NCI-H69 (cell line): ENCODE data around the gene ERN1.

ENCODE experiments used
- DNase-seq: peaks from one replicate; lab custom pipeline; 2025; lab: John Stamatoyannopoulos, UW

ERN1 gene

DNA sequence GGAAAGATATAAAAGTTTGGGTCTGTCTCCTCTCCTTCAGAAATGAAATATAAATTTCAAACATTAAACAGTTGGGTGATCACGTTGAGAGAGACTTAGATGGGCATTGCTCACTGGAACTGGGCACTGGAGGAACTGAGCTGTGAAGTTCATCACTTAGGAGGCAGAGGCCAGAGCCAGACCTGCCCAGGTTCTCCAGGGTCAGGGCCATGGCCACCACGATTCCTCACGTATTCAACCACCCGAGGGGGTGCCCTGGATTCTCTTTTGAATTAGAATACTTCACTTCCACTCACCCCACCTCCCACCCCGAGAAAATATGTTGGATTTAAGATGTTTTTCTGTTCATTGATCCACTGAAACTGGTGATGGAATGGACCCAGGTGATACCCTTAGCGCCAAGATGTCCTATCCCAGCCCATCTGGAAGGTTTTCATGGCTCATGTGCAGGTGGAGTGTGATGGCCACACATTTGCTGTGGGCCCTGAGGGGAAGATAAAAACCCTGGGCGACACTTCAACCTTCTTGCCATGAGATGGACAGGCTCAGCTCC, 125.7 kb downstream of the ERN1 start:
- no peak for DNase-seq

DNA sequence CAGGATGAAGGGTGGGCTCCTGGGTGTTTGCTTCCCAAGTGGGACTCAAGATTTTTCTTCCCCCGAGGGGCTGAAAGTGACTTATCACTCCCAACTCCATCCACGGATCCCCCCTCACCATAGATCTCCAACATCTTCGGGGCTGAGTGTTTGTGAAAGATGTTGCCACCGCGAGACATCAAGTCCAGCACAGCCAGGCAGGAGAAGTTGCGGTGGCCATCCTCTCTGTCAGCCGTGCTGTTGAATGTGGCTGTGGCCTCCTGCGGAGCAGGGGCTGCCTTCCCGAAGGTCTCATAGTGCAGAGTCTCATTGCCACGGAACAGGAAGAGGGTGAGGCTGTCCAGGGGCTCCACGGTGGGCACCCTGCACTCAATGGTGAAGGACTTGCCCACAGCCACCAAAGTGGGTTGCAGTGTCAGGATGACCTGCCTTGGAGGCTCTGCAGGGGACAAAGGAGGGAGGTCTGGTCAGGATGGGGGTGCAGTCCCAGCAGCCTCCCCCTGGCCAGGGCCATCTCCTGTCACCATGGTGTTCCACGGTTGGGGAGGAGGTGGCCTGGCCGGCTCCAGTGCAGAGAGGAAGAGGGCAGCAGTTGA, 126.3 kb downstream of the ERN1 start:
- DNase-seq: no peak

DNA sequence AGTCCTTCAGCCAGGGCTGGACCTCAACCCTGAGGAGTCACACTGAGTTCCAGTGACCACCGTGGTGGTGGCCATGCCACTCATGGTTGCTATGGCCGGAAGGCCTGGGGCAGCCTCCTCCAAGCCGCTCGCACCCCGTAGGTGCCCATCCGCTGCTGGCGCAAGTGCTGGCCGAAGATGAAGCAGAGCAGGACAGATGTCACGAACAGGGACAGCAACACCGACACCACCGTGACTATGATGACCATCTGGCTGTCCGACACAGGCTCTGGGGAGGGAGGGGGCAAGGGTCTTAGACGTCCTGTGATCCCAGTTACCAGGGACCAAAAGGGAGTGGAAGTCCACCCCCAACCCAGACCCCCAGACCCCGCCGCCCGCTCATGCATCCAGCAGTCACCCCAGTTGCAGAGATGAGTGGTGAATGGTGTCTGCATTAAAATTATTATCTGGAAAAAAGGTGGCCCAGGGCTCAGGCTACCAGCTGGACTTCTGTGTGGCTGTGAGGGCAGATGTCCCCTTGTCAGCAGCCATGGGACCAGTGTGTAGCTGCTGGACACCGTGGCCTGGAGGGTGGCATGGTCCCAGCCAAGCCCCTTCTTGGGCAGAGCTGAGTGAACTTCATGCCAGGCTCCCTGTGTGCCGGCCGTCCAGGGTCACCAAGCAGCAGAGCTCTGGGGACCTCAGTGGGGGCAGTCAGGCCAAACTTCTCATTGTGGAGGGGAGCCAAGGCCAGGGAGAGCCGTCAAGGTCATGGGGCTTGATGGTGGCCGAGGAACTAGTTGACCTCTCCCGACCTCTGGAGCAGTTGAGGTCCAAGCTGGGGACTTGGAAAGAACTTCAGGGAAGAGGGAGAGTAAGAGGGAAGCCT, 127.1 kb downstream of the ERN1 start:
- DNase-seq: no peak

DNA sequence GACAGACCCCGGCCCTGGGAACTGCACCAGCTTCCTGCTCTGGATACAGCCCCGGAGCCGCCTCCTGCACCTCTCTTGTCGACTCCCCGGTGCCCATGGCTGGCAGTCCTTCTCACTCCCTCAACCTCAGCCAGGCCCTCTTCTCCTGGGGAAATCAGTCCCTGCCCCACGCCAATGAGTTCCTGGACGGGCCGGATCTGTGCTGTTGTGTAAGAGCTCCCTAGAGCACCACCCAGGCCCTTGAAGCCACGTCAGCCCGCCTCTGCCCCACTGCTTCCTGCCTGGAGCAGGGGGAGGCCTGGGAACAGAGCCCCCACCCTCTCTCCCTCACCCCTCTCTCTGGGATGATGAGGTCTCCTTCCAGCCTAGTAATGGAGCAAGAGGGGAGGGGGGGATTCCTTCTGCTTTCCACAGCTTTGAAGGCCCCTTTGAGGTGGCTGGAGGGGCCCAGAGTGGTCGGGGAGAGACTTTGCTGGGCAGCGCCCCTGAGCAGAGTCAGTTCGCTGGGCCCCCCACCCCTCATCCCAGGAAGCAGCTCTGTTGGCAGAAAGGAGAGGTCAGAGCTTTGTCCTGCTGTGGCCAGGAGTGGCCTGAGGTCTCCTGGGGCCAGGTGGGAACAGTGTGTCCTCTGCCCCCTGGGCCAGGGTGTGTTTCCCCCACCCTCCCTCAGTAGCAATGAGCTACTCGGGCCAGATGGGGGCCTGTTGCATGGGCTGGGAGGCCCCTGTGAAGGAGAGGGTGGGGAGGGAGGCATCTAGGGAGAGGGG, 128.0 kb downstream of the ERN1 start:
- DNase-seq: no peak

DNA sequence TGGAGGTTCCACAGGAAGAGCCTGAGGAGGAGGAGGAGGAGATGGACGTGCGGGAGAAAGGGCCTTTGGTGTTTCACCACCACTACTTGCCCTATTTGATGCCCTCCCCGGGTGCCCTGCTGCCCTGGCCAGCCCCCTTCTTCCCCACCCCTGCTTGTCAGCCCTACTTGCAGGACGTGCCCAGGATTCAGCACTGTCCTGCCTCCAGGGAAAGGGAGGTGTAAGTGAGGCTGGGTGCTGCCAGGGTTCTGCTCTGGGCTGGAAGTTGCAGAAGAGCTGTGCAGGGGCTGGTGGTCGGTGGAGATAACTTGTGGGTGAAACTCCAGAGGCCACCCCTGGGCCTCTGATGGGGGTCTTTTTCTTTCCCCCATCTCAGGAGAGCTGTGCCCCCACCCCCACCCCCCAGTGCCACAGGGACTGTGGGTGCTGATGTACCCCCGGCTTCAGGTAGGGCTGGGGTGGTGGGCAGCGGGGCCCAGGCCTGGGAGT, 128.8 kb downstream of the ERN1 start:
- DNase-seq: no peak

DNA sequence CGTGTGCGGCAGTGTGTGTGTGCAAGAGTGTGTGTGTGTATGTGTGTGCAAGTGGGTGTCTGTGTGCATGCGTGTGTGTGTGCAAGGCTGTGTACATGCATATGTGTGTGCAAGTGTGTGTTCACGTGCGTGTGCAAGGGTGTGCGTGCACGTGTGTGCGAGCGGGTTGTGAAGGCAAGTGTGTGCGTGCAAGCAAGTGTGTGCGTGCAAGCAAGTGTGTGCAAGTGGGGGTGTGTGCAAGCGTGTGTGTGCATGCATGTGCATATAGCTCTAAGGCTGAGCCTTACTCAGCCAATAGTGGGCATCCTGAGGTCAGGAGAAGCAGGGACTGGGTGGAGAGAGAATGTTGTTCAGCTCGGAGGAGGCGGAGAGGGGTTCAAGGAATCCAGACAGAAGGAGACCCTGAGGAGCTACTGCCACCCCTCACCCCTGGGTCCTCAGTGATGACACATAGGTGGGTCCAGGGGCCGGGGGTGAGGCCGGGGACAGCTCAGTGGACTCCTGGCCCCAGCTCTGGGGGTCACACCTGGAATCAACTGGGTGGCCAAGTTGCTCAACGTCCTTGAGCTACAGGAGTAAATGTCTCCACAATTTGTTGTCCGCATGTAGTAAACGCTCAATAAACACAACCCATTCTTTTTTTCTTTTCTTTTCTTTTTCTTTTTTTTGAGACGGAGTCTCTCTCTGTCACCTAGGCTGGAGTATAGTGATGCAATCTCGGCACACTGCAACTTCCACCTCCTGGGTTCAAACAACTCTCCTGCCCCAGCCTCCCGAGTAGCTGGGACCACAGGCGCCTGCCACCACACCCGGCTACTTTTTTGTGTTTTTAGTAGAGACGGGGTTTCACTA, 130.0 kb downstream of the ERN1 start:
- DNase-seq: no peak

DNA sequence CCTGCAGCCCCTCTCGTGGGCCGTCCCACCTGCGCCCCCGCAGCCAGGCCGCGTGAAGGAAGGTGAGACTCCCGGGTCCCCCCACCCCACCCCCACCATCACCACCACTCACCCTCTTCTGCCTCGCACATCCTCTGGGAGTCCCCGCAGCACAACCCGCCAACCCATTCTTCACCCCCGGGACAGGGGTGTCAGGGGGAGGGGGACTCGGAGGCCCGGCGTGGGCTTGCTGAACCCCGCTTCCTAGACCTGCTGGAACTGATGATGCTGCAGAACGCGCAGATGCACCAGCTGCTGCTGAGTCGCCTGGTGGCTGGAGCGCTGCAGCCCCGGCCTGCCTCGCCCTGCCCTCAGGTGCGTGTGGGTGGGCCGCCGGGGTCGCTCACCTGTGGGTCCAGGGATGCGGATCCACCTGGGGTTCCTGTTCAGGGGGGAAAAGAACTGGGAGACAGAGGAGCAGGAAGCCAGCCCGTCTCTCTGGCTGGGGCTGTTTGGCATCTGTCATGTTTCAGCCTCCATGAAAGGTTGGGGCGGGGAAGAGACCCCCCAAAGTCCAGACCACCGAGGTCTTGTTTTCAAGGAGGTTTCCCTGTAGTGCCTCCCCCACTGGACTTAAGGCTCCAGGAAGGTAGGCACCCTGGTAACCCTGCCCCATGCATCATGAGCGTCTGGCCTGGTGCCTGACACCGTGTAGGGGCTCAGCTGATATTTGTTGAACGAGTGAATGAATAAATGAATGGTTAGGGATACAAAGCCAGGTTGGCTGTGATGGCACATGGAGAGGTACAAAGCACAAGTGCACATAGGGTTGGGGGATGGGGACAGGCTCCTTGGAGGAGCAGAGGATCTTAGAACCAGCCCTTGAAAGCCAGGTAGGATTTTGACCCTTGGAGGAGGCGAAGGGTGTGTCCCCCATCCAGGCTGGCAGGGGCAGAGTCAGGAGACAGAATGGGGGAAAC, 130.9 kb downstream of the ERN1 start:
- DNase-seq: no peak

DNA sequence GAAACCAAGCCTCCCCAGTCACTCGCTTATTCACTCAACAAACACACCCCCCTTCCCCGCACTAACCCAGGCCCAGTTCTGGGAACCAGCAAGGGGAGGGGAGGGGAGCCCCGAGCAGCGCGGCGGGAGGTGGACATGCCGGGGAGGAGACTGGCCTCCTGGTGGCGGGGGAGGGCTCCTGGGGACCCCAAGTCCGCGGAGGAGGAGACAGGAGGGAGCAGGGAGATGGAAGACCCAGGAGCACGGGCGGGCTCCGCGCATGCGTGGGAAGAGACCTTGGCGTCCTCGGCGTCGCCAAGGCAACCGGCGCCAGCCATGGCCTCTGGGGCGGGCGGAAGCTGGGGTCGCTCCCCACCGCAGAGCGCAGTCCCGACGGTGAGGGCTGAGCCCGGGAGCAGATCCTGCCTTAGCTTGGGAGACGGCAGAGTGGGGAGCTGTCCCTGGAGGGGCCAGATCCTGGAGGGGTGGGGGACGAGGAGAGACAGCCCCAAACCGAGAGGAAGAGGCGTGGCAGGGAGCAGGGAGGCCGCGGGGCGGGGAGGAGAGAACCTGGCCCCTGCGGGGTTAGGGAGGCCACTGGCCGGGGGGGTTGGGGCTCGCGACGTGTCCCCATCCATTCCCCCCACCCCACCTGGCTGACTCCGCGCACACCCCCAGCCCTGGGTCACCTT, 131.8 kb downstream of the ERN1 start, which contains the start of gene PRR29:
Gene PRR29 (plus strand): TSS at position 302 of the 671 bp plus-strand sequence. CDS start 14 bp downstream, at position 316.
- peak; percentile 89 for DNase-seq

DNA sequence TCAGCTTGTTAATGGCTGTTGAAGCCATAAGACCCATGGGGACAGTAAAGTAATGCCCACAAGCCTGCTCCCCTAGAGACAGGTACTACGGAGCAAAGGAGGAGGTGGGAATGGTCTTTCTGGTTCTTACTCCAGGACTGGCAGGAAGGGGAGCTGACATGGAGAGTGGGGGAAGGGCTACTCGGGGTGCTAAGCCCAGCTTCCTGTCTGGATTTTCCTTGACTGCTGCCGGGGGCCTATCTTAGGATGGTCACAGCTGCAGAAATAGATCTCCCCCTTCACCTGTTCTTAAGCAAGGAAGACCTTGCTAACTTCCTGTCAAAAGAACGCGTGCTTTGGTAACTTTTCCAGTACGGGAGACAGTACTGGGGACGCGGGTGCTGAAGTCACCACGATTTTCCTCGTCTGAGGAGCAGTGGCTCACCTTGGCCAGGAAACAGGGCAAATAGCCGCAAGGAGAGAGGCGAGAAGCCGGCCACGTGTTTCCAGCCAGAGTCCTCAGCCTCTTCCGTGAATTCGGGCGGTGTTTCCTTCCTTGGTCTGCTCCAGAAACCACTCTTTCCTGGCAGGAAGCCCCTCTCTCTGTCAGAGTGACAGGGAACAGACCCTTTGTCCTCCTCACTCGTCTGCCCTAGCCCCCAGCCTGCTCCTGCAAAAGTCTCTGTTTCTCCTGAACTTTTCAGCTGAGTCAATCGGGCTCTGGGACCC, 132.4 kb downstream of the ERN1 start:
- no peak for DNase-seq

DNA sequence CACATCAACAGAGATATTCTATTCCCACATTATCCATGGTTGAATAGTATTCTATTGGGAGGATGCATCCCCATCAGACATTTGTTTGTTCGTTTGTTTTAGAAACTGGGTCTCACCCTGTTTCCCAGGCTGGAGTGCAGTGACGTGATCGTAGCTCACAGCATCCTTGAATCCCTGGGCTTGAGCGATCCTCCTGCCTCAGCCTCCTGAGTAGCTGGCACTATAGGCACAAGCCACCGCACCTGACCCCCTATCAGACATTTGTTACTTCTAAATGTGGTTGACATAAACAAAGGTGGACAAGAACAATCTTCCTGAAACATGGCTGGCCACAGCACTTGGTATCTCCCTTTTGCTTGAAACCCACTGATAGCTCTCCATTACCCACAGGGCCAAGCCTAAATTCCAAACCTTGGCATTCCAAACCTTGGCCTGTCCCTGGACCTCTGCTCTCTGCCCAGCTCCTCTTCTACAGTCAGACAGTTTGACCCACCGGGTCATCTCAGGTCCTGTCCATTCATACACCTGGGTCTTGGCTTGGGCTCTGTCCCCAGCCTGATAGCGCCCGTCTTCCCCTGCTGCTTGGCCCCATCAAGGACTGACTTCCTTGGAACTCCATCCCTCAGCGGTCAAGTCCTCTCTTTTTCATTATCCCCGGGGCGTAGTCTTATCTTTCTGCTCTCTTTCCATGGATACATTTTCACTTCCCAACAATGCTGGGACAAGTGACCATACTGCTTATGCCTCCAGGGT, 133.3 kb downstream of the ERN1 start:
- no peak for DNase-seq

DNA sequence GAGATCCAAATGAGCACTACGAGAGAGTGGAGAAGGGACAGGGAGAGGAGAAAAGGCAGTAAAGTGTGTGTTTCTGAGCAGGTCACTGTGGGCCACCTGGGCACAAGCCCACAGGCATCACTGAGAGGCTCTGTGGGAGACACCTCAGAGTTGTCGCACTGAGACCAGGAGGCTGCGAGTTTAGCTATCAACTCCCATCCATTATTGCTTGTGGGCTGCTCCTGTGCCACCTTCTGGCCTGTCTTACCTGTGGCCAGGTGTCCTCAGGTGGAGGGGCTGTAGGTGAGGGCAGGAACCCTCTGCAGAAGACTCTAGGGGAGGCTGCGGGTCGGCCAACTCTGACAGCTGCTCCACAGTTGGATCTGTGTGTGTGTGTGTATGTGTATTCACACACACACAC, 134.3 kb downstream of the ERN1 start:
- no peak for DNase-seq

DNA sequence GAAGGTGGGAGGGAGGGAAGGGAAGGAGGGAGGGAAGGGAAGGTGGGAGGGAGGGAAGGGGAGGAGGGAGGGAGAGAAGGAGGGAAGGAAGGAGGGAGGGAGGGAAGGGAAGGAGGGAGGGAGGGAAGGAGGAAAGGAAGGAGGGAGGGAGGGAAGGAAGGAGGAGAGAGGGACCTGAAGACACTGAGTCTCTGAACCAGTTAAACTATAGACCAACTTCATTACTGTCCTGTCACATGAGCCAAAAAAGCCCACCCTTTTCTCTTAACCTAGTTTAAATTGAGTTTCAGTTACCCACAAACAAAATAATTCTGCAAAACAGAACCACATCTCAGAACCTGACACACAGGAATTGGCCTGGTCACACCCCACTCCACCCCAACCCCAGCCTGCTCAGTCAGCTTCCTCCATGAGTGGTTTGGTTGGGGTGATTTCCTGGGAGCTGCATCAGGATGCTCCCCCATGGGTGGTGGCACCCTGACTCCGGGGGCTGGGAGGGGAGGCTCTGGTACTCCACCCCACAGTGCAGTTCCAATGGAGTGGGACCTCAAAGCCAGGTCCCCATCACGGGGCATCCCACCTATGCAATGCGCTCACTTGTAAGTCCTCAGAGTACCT, 136.5 kb downstream of the ERN1 start:
- DNase-seq: no peak

DNA sequence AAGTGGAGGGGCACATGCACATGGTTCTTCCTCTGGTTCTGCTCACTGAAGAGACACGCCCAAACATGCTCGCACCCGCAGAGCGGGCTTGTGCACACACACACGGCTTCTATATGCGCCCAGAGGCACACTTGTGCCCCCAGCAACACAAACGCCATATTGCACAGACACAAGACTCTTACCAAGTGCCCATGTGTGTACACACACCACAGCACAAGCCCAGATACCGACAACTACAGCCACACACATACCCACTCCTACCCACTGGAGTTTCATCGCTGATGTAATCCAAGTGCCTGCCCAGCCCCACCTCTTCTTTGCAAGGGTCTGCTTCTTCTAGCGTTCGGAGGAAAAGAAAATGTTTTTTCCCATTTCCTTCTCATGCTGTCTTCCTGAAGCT, 138.3 kb downstream of the ERN1 start:
- DNase-seq: no peak

DNA sequence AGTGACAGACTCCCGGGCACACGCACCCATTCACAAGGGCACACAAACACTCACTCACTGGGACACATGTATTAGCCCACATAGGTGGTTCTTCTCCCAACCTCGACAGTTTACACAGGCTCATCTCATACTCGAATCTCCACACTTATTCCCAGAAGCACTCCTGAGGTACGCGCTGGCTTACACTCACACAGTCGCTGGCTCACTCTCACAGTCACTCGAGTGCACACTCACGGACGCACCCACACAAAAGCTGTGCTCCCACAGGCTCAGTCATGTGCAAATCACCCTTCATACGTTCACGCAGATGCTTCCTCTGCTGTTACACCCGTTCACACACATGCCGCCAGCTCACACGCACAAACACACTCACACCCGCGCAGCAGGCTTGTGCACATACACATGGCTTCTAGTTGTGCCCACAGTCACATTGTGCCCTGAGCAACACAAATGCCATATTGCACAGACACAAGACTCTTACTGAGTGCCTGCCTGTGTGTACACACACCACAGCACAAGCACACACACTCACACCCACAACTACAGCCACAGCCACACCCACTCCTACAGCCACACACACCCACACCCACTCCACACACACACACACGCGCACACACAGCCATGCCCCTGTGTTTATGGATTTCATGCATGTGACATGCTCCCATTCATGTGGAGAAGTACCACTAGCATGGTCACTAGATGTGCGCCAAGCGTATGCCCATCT, 140.2 kb downstream of the ERN1 start:
- DNase-seq: no peak
